Fibroblast of villous mesenchyme (primary cell): Measurements from ENCODE around the gene NREP. TPM values are rescaled to one million over a fixed set of nuclear protein-coding genes. Genes with fewer than 3 reads are reported as not detected.

ENCODE experiments used
- DNase-seq: peaks from one replicate; pipeline ENCODE4 v3.0.0-alpha.2; 2010; ENCODE audit warnings: low read depth
- H3K4me3 ChIP-seq: 2 replicates; pipeline ENCODE4 v1.5.1; 2011; ENCODE audit warnings: low read depth, mild to moderate bottlenecking, low read length
- CTCF ChIP-seq: IDR thresholded peaks from 2 replicates; pipeline ENCODE4 v1.5.1; 2012; ENCODE audit warnings: low read depth, mild to moderate bottlenecking, low read length; ENCODE audit not compliant: insufficient read depth
- total RNA-seq: library from RNA; depleted of rRNA; stranded (reverse); fragments of >200 nt; gene quantifications from 2 replicates; pipeline ENCODE4 v1.2.3, GENCODE V29; 2012

Gene NREP
- total RNA-seq, 1 donor = 146 TPM

- peak; percentile 90 for DNase-seq
- no peak for TF ChIP-seq CTCF
- H3K4me3 ChIP-seq = no peak overlapping the region
Observed at GRCh38 chr5:111694133-111694532, 62.9 kb downstream of the NREP start.

GRCh38 chr5:111691914-111692313 is 65.1 kb downstream of the NREP start:
- DNase-seq = peak; percentile 32
- no peak for TF ChIP-seq CTCF

GRCh38 chr5:111691508-111691907 is 65.5 kb downstream of the NREP start:
- no peak for DNase-seq
- no peak overlapping the region for H3K4me3 ChIP-seq
- TF ChIP-seq CTCF = no peak

More at GRCh38 chr5:111691914-111692313, 65.1 kb downstream of the NREP start:
- H3K4me3 ChIP-seq = no peak overlapping the region

- H3K4me3 ChIP-seq = no peak overlapping the region
- no peak for DNase-seq
- no peak for TF ChIP-seq CTCF
Observed at GRCh38 chr5:111689357-111689935, 67.5 kb downstream of the NREP start.

- no peak overlapping the region for H3K4me3 ChIP-seq
- TF ChIP-seq CTCF = no peak
- no peak for DNase-seq
Observed at GRCh38 chr5:111685969-111686368, 71.0 kb downstream of the NREP start.

- no peak overlapping the region for H3K4me3 ChIP-seq
- no peak for DNase-seq
- TF ChIP-seq CTCF = no peak
Observed at GRCh38 chr5:111682641-111683040, 74.4 kb downstream of the NREP start.

- TF ChIP-seq CTCF = no peak
- H3K4me3 ChIP-seq = no peak overlapping the region
- DNase-seq = no peak
Observed at GRCh38 chr5:111682121-111682520, 74.9 kb downstream of the NREP start.
